Measurements from ENCODE around the gene BRINP1.

GRCh38 chr9:119372951-119373350 is 3.7 kb upstream of the BRINP1 start:
- TF ChIP-seq EZH2 (IDR thresholded peaks at IDR 0.05; ENCODE audit: borderline replicate concordance, control insufficient read depth, low read depth, low read length) (no peak), POLR2AphosphoS5 (IDR thresholded peaks at IDR 0.05; ENCODE audit: low read length) (no peak), HDGF (IDR thresholded peaks at IDR 0.05) (no peak), KAT2A (conservative IDR thresholded peaks at IDR 0.05; ENCODE audit: control insufficient read depth, low read depth, low read length) (no peak)

All from GM12878 (cell line).